Measurements from ENCODE around the gene MTMR2. TPM values are rescaled to one million over a fixed set of nuclear protein-coding genes. Genes with fewer than 3 reads are reported as not detected.

The MTMR2 gene
- total and polyA plus RNA-seq, 9 of the 15 experiments (the other 6 are each of a cell fraction or from before 2014, with no cell fraction given) = 12.6 to 35.8 (median 25.2) TPM

- TF ChIP-seq MBD1 (CRISPR knock-in tag; IDR thresholded peaks at IDR 0.05) (no peak), MECOM (CRISPR knock-in tag; IDR thresholded peaks at IDR 0.05) (no peak), RBM15 (IDR thresholded peaks at IDR 0.05; ENCODE audit: insufficient read depth, low read length) (no peak), POLR2A (conservative IDR thresholded peaks at IDR 0.05) (peak; percentile 77; the same call in 1 of the 2 replicates), EP300 (IDR thresholded peaks at IDR 0.05; ENCODE audit: low read length) (peak; percentile 43), ELK1 (CRISPR knock-in tag; IDR thresholded peaks at IDR 0.05) (no peak), WHSC1 (IDR thresholded peaks at IDR 0.05; ENCODE audit: low read length) (no peak), CBFA2T2 (conservative IDR thresholded peaks at IDR 0.05) (no peak), MLX (CRISPR knock-in tag; conservative IDR thresholded peaks at IDR 0.05) (no peak), BHLHE40 (IDR thresholded peaks at IDR 0.05; ENCODE audit: low read length) (peak; percentile 4; the same call in 1 of the 2 replicates), TFAM (CRISPR knock-in tag; conservative IDR thresholded peaks at IDR 0.05) (no peak), CHD7 (IDR thresholded peaks at IDR 0.05; ENCODE audit: low read depth, low read length) (no peak), PHTF2 (CRISPR knock-in tag; IDR thresholded peaks at IDR 0.05) (no peak)
Observed at GRCh38 chr11:95789506-95790122, 134.3 kb downstream of the MTMR2 start, which contains the start of gene FAM76B (continued).
